Measurements from ENCODE around the gene SMCP. TPM values are rescaled to one million over a fixed set of nuclear protein-coding genes. Genes with fewer than 3 reads are reported as not detected.

Gene SMCP
- total RNA-seq, 1 experiment from 2014 or later = not detected

- DNase-seq (no peak), ATAC-seq (no peak)
- no peak overlapping the region for H3K4me2 ChIP-seq (ENCODE audit: low read length)
- H3K9me3 ChIP-seq (ENCODE audit: low read length) = no peaks in the 10 kb centered on the region
- TF ChIP-seq EZH2phosphoT487 (IDR thresholded peaks at IDR 0.05; ENCODE audit: borderline replicate concordance, low read length) (no peak), EZH2 (IDR thresholded peaks at IDR 0.05; ENCODE audit: low read length, unreplicated experiment) (no peak), CTCF (conservative IDR thresholded peaks at IDR 0.05; ENCODE audit: low read depth, low read length) (no peak)
- no peak overlapping the region for H3K4me3 ChIP-seq (ENCODE audit: low read length)
- H2AFZ ChIP-seq (ENCODE audit: low read length) = no peak overlapping the region
- no peak overlapping the region for H3K27ac ChIP-seq (ENCODE audit: low read length)
- H3K27me3 ChIP-seq (ENCODE audit: low read length) = peaks cover 16% of the 10 kb centered on the region
- H3K36me3 ChIP-seq (ENCODE audit: low read depth, low read length) = no peaks in the 10 kb centered on the region
- BruUV-seq (replicated peaks) = no TSS peak
- H3F3A ChIP-seq (ENCODE audit: low read length, unreplicated experiment) = no peaks in the 10 kb centered on the region
- no peaks in the 10 kb centered on the region for H3K79me2 ChIP-seq (ENCODE audit: low read length)
- H3K9ac ChIP-seq (ENCODE audit: low read length) = no peak overlapping the region
- H3K4me1 ChIP-seq (ENCODE audit: insufficient read depth, low read length) = peaks cover 34% of the 10 kb centered on the region
- H4K20me1 ChIP-seq (ENCODE audit: low read length) = no peaks in the 10 kb centered on the region
- POLR2A ChIA-PET (ENCODE audit: unreplicated experiment) = interaction anchor here (0.6 kb wide), 1 partner anchor 62 kb away, joined by 3 read pairs; no protein-coding TSS in a partner anchor
- intact Hi-C loops (cut with micrococcal nuclease) = no loop called here
- no peaks in the 10 kb centered on the region for H3K9me2 ChIP-seq (replicated peaks; ENCODE audit: low read length)
- CTCF ChIA-PET = no interaction called here
Measured at GRCh38 chr1:152909206-152909605, 31.1 kb downstream of the SMCP start.

- no peak overlapping the region for H2AFZ ChIP-seq (ENCODE audit: low read length)
- no peaks in the 10 kb centered on the region for H3K36me3 ChIP-seq (ENCODE audit: low read depth, low read length)
- H3K4me1 ChIP-seq (ENCODE audit: insufficient read depth, low read length) = peaks cover 12% of the 10 kb centered on the region
- ATAC-seq = no peak
- DNase-seq = no peak
- H3K9me2 ChIP-seq (replicated peaks; ENCODE audit: low read length) = no peaks in the 10 kb centered on the region
- TF ChIP-seq CTCF (conservative IDR thresholded peaks at IDR 0.05; ENCODE audit: low read depth, low read length) (no peak), EZH2phosphoT487 (IDR thresholded peaks at IDR 0.05; ENCODE audit: borderline replicate concordance, low read length) (no peak), EZH2 (IDR thresholded peaks at IDR 0.05; ENCODE audit: low read length, unreplicated experiment) (no peak)
- H3K9me3 ChIP-seq (ENCODE audit: low read length) = no peaks in the 10 kb centered on the region
- H4K20me1 ChIP-seq (ENCODE audit: low read length) = no peaks in the 10 kb centered on the region
- H3K27me3 ChIP-seq (ENCODE audit: low read length) = peaks cover 37% of the 10 kb centered on the region
- intact Hi-C loops (cut with micrococcal nuclease) = no loop called here
- POLR2A ChIA-PET (ENCODE audit: unreplicated experiment) = no interaction called here
- H3F3A ChIP-seq (ENCODE audit: low read length, unreplicated experiment) = no peaks in the 10 kb centered on the region
- no peak overlapping the region for H3K27ac ChIP-seq (ENCODE audit: low read length)
- H3K4me2 ChIP-seq (ENCODE audit: low read length) = no peak overlapping the region
- no peaks in the 10 kb centered on the region for H3K79me2 ChIP-seq (ENCODE audit: low read length)
- H3K4me3 ChIP-seq (ENCODE audit: low read length) = no peak overlapping the region
- CTCF ChIA-PET = no interaction called here
- BruUV-seq (replicated peaks) = no TSS peak
- no peak overlapping the region for H3K9ac ChIP-seq (ENCODE audit: low read length)
Measured at GRCh38 chr1:152912471-152912870, 34.3 kb downstream of the SMCP start.

- TF ChIP-seq CTCF (conservative IDR thresholded peaks at IDR 0.05; ENCODE audit: low read depth, low read length) (no peak), EZH2 (IDR thresholded peaks at IDR 0.05; ENCODE audit: low read length, unreplicated experiment) (no peak), EZH2phosphoT487 (IDR thresholded peaks at IDR 0.05; ENCODE audit: borderline replicate concordance, low read length) (no peak)
- no peaks in the 10 kb centered on the region for H3K79me2 ChIP-seq (ENCODE audit: low read length)
- peaks cover 8% of the 10 kb centered on the region for H3K4me1 ChIP-seq (ENCODE audit: insufficient read depth, low read length)
- intact Hi-C loops (cut with micrococcal nuclease) = no loop called here
- no peak overlapping the region for H3K9ac ChIP-seq (ENCODE audit: low read length)
- H4K20me1 ChIP-seq (ENCODE audit: low read length) = no peaks in the 10 kb centered on the region
- ChIA-PET POLR2A (ENCODE audit: unreplicated experiment) (no interaction called here), CTCF (no interaction called here)
- no peak overlapping the region for H3K4me3 ChIP-seq (ENCODE audit: low read length)
- DNase-seq (no peak), ATAC-seq (no peak)
- no TSS peak for BruUV-seq (replicated peaks)
- no peak overlapping the region for H3K4me2 ChIP-seq (ENCODE audit: low read length)
- no peaks in the 10 kb centered on the region for H3K36me3 ChIP-seq (ENCODE audit: low read depth, low read length)
- H2AFZ ChIP-seq (ENCODE audit: low read length) = no peak overlapping the region
- no peaks in the 10 kb centered on the region for H3K9me3 ChIP-seq (ENCODE audit: low read length)
- no peaks in the 10 kb centered on the region for H3K9me2 ChIP-seq (replicated peaks; ENCODE audit: low read length)
- H3K27ac ChIP-seq (ENCODE audit: low read length) = no peak overlapping the region
- no peaks in the 10 kb centered on the region for H3F3A ChIP-seq (ENCODE audit: low read length, unreplicated experiment)
- H3K27me3 ChIP-seq (ENCODE audit: low read length) = peaks cover 37% of the 10 kb centered on the region
Measured at GRCh38 chr1:152912900-152913299, 34.8 kb downstream of the SMCP start.

Data from PC-3 (cell line).